Transverse colon (tissue), 3 donors: ENCODE measurements around the gene ZNF175.

Experiments
- EP300 ChIP-seq: sonication (generic); formaldehyde crosslinking; IDR thresholded peaks from one replicate; pipeline ENCODE4 v1.6.1; 2017; ENCODE audit warnings: antibody characterized with exemption, low read depth
- TF ChIP-seq, protein P1 (sequence below), 5 experiments: fragments of 200-600 bp in 3 of 5; fragments of 450-650 bp in 2 of 5; sonication (generic) in 3 of 5; IDR thresholded peaks; 1 replicate in 2 of 5; 2 replicates in 3 of 5; pipeline ENCODE4 v1.5.1; 2016 to 2017; ENCODE audit warnings: antibody characterized with exemption in 5 of 5, inconsistent platforms in 3 of 5, mild to moderate bottlenecking in 2 of 5, moderate library complexity in 1 of 5

DNA sequence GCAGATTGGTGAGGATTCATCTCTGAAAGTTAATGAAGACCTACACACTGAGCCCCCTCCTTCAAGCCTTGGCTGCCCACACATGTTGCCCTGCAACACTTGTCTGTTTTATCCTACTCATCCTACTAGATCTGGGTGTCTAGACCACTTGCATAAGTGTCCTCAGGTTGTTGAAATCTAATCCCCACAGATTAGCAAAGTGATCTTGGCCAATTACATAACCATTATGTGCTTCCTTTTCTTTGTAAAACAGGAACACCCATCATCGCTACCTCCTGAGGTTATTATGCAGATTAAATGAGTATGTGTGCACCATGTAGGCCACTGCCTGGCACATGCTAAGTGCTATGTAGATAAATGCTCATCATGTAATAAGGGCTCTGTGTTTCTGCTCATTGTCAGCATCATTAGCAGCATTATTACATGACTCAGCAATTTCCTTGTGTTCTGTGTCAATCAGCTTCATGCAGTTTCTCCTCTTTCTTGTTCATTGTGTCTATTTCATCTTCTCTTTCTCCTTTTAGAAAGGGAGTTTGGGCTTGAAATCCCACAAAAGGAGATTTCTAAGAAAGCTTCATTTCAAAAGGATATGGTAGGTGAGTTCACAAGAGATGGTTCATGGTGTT is 15.1 kb downstream of the ZNF175 start:
- TF ChIP-seq, protein P1, sequence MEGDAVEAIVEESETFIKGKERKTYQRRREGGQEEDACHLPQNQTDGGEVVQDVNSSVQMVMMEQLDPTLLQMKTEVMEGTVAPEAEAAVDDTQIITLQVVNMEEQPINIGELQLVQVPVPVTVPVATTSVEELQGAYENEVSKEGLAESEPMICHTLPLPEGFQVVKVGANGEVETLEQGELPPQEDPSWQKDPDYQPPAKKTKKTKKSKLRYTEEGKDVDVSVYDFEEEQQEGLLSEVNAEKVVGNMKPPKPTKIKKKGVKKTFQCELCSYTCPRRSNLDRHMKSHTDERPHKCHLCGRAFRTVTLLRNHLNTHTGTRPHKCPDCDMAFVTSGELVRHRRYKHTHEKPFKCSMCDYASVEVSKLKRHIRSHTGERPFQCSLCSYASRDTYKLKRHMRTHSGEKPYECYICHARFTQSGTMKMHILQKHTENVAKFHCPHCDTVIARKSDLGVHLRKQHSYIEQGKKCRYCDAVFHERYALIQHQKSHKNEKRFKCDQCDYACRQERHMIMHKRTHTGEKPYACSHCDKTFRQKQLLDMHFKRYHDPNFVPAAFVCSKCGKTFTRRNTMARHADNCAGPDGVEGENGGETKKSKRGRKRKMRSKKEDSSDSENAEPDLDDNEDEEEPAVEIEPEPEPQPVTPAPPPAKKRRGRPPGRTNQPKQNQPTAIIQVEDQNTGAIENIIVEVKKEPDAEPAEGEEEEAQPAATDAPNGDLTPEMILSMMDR (IDR thresholded peaks at IDR 0.05) = no peak
- TF ChIP-seq EP300 = no peak
